Measurements from ENCODE around the gene NPPB.
"Not testable (repeated sequence)": the region's sequence is repeated elsewhere in the genome, so short reads cannot be mapped to it uniquely, and the experiment has no call there.

NPPB gene

DNA sequence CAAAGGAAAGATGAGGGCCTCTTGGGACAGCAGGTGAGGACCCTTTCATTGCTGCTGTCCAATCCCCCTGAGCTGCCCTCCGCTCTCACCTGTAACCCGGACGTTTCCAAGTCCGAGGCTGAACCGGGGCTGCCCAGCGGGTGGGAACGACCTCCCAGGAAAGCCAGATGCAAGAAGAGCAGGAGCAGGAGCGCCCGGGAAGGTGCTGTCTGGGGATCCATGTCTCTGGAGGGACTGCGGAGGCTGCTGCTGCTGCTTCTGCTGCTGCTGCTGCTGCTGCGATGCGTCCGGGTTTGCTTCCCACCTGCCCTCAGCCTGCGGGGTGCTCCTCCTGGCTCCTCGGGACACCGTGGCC lies at the start of gene NPPB:
TSS of gene NPPB (minus strand) at position 333 of the 355 bp plus-strand sequence. CDS start at position 221, 112 bp downstream.
- no peak for DNase-seq

DNA sequence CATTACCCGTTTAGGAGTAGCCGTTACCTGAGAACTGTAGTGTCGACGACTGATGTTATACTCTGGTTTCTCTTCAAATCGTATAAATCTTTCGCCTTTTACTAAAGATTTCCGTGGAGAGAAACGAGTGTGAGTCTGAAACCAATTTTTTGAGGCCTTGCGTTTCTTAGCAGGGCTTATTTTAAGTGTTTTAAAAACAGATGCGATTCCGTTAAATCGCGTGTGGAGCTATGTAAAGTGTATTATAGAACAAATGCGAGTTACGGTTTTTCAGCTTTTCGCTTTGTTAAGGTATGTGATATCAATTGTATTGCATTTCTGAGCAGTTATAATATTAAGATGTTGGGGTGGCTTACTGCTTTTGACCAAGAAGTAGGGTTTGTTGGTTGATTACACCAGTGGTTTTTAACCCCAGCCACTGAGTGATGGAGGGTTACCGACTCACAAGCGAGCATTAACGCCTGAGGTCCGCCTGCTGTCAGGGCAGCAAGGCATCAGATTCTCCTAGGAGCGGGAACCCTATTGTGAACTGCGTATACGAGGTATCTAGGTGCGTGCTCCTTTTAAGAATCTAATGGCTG lies 49.4 kb upstream of the NPPB start:
- DNase-seq = peak; percentile 60

DNA sequence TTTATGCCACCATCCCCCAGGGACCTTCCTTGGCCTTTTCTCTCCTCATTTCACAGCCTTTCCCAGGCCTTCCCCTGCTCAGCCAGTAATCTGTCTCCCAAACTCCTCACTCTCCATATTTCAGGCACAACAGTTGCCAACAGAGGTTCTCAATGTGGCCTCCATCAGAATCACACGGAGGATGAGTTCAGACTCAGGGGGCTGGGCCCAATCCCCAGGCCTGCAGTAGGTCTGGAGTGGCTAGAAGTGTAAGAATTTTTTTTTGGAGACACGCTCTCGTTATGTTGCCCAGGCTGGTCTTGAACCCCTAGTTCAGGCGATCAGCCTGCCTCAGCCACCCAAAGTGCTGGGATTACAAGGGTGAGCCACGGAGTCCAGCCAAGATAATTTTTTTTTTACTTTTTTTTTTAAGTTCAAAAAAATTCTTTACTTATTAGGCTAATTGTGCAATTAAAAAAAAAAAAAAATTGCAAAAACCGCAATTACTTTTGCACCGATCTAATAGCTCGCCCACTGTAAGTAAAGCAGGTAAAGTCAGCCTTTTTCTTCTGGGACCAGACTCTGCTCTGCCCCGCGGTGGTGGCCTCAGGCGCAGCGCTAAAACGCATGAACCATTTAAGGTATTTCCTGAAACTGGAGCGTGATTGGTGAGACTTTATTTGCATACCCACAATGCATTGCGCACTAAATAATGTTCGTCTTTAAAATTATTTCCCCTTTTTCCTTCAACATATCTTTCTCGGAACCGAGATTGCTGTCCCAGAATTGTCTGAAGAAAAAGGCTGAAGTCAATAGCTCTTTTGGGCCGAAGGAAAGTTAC lies 48.7 kb upstream of the NPPB start:
- DNase-seq = peak; percentile 79

DNA sequence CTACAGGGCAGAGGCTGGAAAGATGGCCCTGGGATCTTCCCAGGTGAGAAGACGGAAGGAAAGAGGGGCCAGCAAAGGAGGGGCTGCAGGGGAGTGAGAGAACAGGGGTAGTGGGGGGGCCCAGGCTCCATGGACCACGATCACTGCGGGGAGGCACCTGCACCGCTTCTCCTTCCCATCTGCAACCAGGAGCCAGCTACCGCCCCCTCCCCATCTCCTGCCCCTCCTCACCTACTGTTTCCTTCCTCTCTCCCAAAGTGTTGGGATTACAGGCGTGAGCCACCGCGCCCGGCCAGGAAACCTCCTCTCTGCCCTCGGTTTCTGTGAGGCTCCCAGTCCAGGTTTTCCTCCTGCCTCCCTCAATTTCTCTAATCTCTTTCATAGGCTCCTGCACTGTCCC lies 48.1 kb upstream of the NPPB start:
- no peak for DNase-seq

DNA sequence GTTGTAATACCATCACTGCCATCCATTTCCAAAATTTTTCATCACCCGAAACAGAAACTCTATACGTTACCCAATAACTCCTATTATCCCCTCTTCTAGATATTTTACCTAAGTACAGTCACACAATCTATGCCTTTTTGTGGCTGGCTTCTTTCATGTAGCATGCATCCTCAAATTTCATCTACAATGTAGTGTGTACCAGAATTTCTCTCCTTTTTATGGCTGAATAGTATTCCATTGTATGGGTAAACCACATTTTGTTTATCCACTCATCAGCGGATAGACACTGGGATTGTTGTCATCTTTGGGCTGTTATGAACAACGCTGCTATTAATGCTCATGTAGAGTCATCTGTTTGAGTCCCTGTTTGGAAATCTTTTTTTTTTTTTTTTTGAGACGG lies 46.2 kb upstream of the NPPB start:
- no peak for DNase-seq

DNA sequence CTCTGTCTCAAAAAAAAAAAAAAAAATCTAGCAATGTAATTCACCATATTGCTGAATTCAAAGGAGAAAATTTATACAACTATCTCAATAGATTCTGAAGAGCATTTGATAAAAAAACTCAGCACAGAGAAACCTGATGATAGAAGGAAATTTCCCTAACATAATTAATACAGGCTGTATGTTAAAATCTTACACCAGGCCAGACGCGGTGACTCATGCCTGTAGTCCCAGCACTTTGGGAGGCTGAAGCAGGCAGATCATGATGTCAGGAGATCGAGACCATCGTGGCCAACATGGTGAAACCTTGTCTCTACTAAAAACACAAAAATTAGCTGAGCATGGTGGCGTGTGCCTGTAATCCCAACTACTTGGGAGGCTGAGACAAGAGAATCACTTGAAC lies 45.4 kb upstream of the NPPB start:
- not testable (repeated sequence) for DNase-seq

DNA sequence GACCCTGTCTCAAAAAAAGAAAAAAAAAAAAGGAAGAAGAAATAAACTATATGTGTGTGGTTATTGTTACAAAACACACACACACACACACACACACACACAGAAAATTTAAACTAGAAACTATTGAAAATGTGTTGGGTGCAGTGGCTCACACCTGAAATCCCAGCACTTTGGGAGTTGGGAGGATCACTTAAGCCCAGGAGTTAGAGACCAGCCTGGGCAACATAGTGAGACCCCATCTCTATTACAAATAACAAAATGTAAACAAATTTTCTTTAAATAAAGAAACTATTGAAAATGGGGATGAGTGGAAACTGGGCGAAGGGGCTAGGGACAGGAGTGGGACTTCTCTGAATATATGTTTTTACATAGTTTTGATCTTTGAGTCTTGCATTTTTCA lies 44.5 kb upstream of the NPPB start:
- DNase-seq = no peak

DNA sequence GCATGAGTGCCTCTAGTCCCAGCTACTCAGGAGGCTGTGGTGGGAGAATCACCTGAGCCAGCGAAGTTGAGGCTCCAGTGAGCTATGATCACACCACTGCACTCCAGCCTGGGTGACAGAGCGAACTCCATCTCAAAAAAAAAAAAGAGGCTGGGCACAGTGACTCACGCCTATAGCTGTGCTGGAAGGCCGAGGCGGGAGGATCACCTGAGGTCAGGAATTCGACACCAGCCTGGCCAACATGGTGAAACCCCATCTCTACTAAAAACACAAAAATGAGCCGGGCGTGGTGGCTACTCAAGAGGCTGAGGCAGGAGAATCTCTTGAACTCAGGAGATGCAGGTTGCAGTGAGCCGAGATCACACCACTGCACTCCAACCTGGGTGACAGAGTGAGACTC lies 42.7 kb upstream of the NPPB start:
- DNase-seq = not testable (repeated sequence)

DNA sequence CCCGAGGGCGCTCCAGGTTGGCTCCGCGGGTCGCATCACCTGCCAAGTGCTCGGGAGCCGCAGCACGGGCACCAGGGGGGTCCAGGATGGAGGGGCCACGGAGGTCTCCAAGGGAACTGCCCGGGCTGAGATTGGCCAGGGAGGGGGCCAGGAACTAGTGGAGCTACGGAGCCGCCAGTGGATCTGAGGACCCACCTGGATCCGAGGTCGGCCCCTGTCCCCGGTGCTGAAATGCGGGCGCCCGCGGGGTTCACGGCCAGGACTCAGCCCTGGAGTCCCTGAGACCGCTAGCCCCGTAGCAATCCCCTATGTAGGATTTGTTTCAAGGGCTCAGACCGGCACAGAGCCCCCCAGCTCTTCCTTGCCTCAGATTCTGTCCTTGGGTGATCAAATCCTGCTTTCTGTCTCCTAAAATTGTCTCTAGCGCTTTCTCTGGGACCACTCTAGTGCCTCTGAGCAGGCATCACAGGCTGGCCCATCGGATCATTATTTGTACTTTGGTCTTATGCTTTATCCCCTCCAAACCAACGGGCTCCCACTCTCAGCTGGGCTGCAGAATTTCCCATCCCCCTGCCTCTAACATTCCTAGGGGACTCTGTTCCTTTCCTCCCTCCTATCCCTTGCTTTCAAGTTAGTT lies 40.2 kb upstream of the NPPB start:
- DNase-seq = no peak

DNA sequence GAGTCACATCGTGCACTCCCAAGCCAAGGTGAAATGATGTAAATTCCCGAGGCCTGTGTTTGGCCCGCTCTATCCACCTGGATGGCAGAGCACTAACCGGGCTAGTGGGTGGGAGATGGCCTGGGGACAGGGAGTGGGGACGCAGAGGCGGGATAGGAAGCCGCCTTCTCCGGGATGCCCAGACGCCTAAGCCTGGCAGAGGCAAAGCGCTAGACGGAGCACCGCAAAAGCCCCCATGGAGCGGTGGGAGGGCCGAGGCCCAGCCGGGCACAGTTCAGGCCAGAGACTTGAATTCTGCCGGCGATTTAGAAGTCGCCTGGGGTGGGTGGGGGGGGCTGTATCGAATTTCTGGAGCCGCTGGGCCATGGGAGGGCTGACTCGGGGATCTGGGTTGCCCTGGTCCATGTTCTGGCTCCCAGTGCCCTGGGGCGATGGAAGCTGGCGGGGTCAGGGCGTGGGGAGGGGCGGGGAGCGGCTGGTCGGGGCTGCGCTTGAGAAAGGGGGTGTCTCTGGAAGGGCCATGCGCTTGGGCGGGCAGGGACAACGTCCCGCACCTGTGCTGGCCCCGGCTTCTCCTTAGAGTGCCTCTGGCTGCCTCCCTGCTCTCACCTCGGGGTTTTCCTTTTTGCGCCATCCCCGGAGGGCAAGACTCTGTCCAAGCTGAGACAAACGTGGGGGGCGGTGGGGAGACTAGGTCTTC lies 39.5 kb upstream of the NPPB start:
- no peak for DNase-seq

DNA sequence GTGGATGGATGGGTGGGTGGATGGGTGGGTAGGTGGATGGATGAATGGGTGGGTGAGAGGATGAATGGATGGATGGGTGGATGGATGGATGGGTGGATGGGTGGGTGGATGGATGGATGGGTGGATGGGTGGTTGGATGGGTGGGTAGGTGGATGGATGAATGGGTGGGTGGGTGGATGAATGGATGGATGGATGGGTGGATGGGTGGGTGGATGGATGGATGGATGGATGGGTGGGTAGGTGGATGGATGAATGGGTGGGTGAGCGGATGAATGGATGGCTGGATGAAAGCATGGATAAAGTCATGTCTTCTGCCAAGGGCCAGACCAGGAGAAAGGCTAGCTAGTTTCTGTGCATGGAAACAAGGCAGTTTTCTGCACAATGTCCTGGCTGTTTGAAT lies 35.8 kb upstream of the NPPB start:
- not testable (repeated sequence) for DNase-seq

DNA sequence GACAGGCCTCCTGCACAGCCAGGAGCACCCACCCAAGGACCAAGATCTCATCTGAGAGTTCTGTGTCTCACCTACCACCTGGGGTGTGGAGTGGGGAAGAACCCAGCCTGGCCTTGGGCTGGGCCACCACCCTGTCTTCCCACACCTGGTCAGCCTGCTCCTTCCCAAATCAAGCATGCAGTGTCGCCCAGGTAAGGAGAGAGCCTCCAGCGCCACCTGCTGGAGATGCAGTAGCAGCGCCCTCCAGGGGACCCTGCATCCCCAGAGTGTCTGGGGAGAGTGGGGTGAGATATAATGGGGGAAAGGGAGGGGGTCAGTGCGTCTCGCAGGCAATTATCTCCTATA lies 35.1 kb upstream of the NPPB start:
- no peak for DNase-seq

DNA sequence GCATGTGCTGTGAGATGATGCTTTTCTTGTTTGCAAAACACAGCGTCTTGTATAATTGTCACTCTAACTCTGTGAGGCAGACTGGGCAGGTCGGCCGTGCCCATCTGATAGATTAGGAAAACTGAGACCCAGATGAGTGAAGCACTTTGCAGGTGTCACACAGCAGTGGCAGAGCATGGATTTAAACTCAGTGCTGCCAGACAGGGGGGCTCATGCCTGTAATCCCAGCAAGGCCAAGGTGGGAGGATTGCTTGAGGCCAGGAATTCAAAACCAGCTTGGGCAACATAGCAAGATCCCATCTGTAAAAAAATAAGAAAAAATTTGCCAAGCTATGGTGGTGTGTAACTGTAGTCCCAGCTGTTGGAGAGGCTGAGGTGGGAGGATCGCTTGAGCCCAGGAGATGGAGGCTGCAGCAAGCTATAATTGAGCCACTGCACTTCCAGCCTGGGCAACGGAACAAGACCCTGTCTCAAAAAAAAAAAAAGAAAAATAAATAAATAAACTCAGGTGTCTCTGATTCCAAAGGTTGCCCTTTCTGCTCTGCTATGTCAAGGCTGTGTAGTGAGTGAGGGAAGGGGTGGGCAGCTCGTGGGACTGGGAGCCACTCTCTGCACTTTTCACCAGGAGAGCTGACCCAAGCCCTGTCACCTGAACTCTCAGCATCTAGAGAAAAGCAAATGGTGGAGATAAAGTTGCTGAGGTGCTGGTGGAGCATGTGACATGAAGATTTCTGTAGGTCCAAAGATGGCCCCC lies 32.9 kb upstream of the NPPB start:
- DNase-seq = no peak

DNA sequence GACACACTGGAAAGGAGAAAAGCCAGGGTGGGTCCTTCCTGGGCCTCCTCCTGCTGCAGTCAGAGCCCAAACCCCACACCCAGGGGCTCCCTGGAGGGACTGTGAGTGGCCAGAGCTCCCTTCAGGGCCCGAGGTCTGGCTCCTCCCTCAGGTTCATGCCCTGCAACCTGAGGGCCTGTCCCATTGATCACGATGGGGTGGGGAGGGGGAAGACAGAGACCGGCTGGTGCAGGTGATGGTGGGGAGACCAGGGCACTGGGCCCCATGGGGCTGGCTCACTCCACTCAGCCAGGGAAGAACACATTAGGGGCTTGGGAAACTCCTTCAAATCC lies 30.1 kb upstream of the NPPB start:
- DNase-seq = no peak

DNA sequence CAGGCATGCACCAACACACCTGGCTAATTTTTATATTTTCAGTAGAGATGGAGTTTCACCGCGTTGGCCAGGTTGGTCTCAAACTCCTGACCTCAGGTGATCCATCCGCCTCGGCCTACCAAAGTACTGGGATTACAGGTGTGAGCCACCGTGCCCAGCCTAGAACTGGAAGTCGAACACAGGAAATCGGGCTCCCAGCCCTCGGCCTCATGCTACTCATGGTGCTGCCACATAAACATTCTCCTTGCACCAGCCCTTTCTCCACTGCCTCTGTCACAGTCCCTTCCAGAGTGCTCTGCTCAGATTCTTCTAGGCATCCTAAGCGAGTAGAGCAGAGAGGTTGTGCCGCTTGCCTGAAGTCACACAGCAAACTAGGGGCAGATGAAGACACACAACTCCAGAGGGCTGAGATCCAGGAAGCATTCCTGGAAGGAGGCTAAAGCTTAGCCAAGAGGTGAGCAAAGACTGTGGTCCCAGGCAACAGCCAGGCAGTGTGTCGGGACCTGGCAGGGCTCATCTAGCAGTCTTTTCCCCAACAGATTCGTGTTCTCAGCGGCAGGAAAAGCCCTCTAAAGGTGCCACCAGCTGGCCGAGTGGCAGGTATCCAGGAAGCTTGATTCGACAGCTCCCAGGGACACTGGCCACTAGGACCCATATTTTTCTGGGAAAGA lies 29.6 kb upstream of the NPPB start:
- no peak for DNase-seq

DNA sequence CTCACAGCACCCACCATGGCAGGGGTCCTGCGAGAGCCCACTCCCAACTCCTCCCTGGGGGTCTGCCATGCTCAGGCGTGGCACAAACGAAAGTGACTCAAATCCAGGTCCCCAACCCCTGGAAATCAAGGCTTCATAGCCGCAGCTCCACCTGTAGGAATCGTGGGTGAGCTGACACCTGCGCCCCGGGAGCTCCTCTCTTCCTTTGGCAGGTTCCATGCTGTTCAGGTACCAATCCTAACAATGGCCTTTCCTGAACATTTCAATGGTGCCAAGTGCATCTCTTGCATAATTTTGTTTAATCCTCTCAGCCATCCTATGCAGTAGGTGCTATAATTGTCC lies 28.9 kb upstream of the NPPB start:
- DNase-seq = no peak

DNA sequence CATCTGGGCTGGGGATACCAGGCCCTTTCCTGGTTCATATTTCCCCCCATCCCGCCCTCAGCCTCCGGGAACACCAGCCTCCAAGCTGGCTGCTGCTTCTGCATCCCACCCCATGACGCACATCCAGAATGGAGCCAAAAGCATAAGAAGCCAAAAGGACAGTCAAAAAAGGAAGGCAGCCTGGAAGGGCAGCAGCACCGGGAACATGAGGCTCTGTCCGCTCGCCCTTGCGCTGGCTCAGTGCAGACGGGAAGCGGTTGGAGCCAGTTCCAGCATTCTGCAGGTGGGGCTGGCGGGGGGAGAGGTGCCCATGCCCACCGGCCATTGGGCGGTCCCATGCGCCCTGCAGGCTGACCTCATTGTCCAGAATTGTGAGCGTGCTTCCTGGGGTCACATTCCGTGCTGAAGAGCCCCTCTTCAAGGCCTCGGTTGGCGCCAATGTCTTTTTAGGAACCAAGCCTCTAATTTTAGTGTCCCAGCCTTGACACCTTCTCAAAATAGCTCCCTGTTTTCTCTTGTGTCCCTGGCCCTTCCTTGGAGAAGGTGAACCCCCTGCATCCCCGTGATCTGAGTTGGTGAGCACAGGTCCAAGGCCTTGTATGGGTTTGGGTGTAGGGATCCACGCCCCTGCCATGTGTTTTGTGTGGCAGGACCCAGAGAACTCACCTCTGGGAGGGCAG lies 28.4 kb upstream of the NPPB start:
- no peak for DNase-seq

DNA sequence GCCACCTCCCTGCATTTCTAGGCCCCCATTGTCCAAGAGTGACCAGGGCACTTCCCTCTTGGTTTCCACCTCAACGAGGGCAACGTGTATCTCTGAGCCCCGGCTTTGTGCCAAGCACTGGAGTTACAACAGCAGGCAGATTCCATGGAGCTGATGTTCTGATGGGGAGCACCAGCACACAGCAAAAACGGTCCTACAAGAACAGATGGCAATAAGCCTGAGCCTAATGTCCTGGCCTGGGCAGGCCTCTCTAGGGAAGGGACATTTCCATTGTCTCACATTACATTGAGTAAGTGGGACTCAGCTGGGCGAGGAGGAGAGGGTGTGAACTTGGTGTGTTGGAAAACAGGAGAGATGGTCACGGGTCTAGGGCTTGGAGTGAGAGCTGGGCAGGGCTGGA lies 27.2 kb upstream of the NPPB start:
- DNase-seq = no peak

DNA sequence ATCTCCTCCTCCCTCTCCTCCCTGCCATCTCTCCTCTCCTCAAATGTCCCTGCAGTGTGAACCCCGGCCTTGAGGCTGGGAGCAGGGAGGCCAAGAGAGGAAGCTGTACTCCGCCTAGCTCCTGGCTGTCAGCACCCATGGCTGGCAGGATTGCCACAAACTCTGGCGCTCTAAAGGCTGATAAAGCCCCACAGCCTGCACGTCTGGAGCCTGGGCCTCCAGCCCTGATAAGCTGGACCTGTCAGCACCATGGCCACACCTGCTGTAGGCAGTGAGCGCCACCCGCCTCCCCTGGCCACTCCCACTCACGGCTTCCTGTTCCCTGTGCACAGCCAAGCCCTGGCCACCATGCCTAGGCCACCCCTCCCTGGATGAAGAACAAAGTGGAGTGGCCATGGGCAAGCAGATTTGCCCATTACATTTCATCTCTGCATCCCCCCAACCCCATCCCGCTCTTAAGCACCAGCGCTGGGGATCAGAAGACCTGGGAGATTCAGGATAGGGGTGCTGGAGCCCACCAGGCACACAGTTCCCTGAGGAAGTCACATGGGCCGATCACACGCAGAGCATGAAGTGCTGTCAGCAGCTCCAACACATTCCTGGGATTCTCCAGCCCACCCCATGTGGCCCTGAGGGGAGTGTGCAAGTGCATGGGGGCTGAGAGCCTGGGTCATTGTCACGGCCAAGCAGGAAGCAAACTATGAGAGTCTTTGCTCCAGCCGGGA lies 24.2 kb upstream of the NPPB start:
- no peak for DNase-seq

DNA sequence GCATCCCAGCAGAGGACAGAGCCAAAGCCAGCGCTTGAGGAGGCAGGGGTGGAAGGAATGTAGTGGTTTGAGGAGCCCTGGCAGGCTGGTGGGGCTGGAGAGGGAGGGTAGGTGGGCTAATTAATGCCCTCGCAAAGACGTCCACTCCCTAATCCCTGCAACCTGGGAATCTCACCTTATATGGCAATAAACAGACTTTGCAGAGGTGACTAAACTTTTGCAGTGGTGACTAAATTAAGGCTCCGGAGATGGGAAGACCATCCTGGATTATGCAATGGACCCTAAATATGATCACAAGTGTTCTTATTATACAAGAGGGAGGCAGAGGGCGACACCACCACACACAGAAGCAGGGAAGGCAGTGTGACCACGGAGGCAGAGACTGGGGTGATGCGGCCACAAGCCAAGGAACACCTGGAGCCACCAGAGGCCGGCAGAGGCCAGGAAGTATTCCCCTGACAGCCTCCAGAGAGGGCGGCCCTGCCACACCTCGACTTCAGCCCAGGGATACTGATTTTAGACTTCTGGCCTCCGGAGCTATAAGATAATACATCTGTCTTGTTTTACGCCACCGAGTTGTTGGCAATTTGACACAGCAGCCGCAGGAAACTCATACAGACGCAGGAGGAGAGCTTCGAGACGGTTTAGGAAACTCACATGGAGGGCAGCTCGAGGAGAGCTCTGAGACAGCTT lies 23.1 kb upstream of the NPPB start:
- no peak for DNase-seq
